Caki2 (cell line): Measurements from ENCODE around the gene SPATS2. TPM values are rescaled to one million over a fixed set of nuclear protein-coding genes. Genes with fewer than 3 reads are reported as not detected.
A peak's percentile ranks its signal among the peaks of the same experiment; 100 is the strongest.

Source experiments
- DNase-seq: peaks from one replicate; pipeline ENCODE4 v3.0.0-alpha.2; 2015; ENCODE audit warnings: low read depth
- in situ Hi-C: cut with HindIII; loops from 2 replicates; pipeline ENCODE4 v1.10.0; 2016; ENCODE audit warnings: low sequenced_read_pairs, low pct_unique_long_range_greater_than_20kb, mixed read lengths
- total RNA-seq: library from RNA; depleted of rRNA; stranded (reverse); fragments of >200 nt; shearing (Covaris generic); gene quantifications from 2 replicates; pipeline ENCODE4 v1.2.3, GENCODE V29; 2014; ENCODE audit warnings: low replicate concordance

The SPATS2 gene
- total RNA-seq, 1 experiment from 2014 or later, result 63.0 TPM

DNA sequence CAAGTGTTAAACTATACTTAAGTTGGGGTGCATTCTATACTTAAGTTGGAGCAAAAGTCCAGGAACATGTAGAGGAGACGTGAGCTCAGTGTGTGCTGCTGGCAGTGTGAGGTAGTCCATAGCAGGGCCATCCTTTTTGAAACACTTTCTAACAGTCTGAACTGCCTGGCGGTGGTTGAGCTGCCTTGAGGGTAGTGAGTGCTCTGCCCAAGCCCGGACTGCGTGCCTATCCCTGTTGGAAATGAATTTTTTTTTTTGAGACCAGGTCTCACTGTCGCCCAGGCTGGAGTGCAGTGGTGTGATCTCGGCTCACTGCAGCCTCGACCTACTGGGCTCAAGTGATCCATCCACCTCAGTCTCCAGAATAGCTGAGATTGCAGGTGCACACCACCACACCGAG is 185.6 kb downstream of the SPATS2 start:
- in situ Hi-C loops, result no loop called here
- DNase-seq, result no peak

DNA sequence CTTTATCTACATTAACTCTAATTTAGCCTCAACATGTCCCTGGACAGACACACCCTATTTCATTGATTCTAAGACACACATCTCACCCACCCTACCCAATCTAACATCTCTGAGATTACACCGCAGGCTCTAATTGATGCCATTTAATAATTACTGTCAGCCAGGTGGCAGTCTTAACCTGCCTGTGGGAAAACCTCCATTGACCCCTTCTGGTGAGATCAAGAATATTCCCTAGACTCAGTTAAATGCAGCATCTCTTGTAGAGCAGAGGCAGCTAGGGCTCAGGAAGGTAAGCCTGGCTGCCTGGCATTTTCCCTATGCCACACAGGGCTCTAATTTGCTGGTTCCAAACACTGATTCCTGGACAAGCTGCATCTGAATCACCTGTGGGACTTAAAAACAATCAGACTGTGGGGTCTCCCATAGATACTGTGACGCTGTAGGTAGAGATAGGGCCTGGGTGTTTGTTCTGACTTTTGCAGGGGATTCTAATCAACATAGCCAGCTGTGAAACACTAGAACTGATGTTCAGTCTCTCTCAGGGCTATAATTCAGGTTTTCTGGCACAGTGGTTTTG is 186.3 kb downstream of the SPATS2 start:
- DNase-seq, result peak; percentile 46
- in situ Hi-C loops, result no loop called here

DNA sequence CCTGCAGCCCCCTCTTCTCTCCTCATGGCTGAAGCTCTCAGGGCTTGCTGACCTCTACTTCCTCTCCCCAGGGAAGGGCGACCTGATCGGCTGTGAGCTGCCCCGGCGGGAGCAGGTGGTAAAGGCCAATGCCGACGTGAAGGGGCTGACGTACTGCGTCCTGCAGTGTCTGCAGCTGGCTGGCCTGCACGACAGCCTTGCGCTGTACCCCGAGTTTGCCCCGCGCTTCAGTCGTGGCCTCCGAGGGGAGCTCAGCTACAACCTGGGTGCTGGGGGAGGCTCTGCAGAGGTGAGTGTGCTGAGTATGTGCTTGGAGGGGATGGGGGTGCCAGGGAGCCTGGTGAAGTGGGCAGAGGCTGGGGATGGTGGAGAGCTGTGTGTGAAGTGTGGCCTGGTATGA is 187.0 kb downstream of the SPATS2 start:
- no peak for DNase-seq
- in situ Hi-C loops, result no loop called here

DNA sequence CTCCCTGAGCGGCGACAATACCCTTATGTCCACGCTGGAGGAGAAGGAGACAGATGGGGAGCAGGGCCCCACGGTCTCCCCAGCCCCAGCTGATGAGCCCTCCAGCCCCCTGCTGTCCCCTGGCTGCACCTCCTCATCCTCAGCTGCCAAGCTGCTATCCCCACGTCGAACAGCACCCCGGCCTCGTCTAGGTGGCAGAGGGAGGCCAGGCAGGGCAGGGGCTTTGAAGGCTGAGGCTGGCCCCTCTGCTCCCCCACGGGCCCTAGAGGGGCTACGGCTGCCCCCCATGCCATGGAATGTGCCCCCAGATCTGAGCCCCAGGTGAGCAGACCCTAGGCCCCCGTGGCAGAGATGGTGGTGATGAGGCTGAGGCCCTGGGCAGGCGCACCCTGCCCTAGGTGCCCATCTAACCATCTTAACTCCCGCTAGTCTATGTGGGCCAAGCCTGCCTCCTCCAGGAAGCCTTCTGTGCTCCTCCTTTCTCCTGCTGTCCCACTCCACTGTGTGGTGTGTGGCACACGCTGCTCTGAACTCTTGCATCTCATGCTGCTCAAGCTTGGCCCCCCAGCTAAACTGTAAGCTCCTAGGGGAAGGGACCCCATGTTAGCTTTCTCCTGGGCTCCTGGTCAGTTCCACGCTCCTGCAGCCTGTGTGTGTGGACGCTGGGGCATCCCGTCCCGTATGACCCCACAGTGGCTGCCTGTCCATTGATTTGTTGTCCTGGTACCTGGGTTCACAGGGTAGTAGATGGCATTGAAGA is 188.5 kb downstream of the SPATS2 start:
- in situ Hi-C loops, result no loop called here
- no peak for DNase-seq

DNA sequence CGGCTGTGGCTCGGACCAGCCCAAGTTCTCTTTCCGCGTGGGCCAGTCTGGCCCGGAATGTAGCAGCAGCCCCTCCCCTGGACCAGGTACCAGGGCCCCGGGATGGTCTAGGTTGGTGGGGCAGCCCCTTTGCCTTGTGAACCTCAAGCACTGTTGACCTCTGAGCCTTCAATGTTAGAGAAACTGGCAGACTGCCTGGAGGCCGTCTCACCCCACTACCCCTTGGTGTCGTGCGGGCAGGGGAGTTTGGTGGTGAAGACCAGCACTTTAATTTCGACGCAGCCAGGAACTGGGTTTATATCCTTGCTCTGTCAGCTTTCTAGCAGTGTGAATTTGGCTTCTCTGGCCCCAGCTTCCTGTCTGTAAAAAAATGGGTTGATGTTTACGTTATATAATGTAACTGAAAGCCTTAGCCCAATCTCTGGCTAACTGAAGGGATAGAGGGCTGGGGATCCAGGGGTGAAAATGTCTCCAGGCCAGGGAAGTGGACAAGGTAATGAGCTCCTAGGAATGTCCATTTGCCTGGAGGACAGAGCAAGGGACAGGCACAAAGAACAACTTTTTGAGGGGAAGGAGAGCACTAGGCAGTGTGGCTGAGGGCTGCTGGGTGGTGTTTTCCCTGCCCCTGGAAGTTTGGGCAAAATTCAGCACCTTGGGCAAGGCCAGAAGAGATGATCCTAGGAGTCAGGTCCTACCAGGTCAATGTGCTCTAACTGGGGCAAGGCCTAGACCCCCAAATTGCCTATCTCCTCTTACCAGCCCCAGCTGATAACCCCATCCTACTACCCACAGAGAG is 189.3 kb downstream of the SPATS2 start:
- no peak for DNase-seq
- in situ Hi-C loops, result no loop called here

DNA sequence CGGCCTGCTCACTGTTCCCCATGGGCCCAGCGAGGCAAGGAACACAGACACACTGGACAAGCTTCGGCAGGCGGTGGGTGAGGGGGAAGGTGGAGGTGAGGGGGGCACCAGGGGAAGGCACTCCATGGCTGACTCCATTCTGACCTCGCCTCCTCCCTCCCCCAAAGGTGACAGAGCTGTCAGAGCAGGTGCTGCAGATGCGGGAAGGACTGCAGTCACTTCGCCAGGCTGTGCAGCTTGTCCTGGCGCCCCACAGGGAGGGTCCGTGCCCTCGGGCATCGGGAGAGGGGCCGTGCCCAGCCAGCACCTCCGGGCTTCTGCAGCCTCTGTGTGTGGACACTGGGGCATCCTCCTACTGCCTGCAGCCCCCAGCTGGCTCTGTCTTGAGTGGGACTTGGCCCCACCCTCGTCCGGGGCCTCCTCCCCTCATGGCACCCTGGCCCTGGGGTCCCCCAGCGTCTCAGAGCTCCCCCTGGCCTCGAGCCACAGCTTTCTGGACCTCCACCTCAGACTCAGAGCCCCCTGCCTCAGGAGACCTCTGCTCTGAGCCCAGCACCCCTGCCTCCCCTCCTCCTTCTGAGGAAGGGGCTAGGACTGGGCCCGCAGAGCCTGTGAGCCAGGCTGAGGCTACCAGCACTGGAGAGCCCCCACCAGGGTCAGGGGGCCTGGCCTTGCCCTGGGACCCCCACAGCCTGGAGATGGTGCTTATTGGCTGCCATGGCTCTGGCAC is 190.1 kb downstream of the SPATS2 start:
- in situ Hi-C loops, result no loop called here

DNA sequence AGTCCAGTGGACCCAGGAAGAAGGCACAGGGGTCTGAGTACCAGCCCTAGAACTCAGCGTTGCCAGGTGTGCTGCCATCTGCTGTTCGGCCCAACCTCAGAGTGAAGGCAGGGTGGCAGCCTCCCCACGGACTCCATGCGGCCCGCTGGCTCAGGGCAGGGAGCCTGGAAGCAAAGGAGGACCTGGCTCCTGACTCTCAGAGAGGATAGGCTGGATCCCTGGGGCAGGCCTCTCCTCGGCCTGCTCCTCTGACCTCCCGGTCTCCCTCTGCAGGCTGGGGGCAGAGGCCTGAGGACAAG is 190.6 kb downstream of the SPATS2 start:
- no peak for DNase-seq

More for the DNA sequence above, 190.1 kb downstream of the SPATS2 start:
- no peak for DNase-seq

DNA sequence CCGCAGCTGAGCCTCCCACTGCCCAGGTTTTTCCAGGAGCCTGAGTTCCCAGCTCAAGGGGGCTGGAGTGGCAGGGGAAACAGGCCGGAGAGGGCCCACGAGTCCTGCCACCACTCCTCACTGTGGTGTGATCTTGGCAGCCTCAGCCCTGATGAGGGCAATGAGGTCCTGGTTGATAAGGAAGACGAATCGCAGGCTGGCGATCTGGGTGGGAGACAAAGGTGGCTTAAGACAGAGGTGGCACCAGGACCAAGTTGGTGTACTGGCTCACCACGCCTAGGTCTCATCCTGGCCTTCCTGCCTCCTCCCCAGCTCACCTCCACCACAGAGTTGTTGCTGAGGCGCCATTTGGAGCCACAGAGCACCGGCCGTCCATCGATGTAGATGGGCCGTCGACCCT is 191.3 kb downstream of the SPATS2 start:
- no peak for DNase-seq
- in situ Hi-C loops, result no loop called here

More for the DNA sequence above, 190.6 kb downstream of the SPATS2 start:
- in situ Hi-C loops, result no loop called here

DNA sequence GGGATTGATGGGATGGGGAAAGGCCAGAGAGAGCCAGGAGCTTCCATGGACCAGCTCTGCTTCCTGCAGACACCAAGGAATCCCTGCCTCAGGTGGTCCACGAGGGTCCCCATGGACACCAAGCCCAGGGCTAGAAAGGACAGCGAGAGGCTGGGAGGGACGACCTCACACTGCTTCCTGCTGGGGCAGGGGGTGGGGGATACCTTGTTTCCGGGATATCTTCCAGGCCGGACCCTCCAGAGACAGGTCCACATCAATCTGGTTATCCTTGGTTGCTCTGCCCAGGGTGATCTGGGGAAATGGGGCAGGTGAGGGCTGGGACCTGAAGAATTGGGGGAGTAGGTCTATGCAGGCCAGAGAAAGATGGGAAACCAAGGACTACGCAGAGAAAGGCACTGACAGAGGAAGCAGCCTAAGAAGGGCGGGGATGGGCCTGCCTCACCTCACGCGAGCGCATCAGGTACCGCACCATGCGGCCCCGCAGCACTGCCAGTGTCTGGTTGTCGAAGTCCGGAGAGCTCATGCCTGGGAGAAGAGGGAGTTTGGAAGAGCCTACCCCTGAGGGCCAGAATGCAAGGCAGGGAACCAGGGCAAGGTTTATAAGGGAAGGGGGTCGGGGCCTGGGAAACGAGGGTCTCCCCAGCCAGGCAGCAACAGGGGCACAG is 191.9 kb downstream of the SPATS2 start:
- in situ Hi-C loops, result no loop called here
- no peak for DNase-seq

DNA sequence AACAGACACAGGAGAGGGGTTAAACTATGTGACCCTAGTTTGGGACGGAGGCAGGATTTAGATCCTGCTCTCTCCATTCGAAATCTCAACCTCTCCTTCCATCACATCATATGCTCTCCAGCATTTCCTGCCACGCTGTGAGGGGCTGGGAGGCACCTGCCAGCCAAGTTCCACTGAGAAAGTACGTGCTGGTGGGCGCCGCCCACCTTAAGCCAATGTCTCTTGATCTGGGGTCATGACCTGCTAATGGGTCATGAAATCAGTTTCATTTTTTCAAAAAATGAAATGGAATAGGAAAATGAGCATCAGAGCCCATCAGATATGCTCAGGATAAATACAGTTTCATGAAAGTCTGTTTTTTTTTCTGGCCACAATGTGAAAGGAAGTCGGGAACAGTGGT is 193.4 kb downstream of the SPATS2 start:
- in situ Hi-C loops, result no loop called here
- DNase-seq, result no peak

DNA sequence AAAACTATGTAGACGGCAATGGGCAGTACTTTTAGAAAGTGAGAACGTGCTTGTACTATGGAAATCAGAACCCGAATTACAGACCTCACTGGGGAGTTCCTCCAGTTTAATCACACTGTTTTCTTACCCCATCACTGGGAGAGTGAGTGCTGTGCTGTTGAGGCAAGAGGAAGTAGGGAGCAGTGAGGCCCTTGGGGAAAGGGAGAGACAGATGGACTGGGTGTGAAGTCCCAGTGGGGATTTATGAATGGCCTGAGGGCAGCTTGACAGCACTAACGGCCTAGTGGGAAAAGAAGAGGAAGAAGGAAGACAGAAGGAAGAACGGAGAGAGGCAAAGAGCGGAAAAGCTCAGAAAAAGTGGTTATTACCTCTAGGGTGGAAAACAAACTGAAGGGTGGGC is 195.0 kb downstream of the SPATS2 start:
- no peak for DNase-seq
- in situ Hi-C loops, result no loop called here

DNA sequence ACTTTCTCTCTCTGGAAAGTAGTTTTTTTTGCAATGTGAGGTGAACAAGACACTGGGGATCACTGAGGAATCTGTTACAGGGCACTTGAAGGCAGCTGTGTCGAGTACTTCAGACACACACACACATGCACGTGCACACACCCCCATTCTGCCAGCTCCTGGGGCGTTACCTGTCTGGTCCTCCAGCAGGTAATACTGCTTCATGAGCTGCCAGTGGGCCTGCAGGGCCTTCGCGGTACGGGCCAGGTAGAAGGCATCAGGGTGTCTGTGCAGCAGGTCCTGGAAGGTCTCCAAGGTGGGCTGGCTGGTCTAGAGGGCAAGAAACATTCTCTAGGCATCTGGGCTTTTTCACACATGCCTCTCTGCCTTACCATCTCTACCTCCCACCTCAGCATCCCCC is 195.6 kb downstream of the SPATS2 start:
- DNase-seq, result no peak
- in situ Hi-C loops, result no loop called here

DNA sequence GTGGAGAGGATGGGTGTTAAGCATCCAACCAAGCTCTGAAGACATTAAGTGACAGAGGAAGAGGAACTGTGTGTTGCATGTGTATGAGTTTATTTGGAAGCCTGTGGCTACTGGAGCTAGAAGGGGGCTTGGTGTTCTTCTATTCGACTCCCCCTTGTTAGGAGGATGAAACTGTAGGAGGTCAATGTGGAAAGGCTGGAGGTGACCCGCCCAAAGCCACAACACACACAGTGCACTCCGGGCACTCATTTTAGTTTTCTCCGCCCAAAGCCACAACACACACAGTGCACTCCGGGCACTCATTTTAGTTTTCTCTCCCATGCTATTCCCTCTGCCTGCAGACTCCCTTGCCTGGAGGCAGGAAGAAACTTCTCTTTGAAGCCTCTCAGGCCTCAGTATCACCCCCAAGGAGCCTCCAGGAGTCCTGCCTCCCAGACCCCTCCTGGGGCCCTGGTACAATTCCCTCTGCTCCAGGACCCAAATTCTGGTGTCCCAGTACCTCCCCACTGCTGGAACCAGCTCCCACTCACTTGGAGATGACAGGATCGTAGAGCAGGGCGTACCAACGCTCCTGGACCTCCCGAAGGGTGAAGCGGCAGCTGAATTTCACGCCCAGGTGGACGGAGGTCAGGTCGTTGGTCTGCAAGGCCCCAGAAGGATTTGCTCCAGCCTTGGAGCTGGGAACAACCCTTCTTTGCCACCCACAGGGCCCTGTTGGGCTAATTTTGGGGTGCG is 196.9 kb downstream of the SPATS2 start:
- in situ Hi-C loops, result no loop called here
- no peak for DNase-seq

DNA sequence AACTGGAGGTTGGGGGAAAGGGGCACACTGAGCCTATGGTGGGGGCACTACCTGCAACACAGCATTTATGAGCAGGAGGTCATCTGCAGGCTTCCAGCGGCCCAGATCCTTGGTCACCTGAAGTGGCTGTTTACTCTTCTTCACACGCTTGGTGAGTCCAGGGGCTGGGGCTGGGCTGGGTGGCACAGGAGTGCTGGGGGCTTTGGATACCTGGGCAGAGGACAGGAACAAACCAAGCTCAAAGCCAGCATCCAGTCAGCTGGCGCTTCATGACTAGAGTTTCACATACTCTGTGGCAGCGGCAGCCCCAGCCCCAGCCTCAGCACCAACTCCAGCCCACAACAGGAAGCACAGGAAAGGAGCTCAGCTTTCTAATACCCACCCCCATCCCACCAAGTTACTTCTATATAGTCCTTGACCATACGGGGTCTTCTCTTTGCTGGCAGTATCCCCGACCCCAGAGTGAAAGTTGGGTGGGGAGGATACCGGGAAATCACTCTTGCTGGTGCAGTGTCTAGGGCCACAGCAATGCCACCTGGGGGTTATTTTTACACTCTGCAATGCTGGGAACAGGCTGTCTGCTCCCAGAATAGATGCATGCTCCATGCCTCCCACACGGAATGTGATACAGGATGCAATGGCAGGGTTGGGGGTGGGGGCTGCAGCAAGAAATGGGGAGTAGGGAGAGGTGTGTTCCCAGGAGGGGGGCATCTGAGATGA is 197.6 kb downstream of the SPATS2 start:
- in situ Hi-C loops, result no loop called here
- no peak for DNase-seq

DNA sequence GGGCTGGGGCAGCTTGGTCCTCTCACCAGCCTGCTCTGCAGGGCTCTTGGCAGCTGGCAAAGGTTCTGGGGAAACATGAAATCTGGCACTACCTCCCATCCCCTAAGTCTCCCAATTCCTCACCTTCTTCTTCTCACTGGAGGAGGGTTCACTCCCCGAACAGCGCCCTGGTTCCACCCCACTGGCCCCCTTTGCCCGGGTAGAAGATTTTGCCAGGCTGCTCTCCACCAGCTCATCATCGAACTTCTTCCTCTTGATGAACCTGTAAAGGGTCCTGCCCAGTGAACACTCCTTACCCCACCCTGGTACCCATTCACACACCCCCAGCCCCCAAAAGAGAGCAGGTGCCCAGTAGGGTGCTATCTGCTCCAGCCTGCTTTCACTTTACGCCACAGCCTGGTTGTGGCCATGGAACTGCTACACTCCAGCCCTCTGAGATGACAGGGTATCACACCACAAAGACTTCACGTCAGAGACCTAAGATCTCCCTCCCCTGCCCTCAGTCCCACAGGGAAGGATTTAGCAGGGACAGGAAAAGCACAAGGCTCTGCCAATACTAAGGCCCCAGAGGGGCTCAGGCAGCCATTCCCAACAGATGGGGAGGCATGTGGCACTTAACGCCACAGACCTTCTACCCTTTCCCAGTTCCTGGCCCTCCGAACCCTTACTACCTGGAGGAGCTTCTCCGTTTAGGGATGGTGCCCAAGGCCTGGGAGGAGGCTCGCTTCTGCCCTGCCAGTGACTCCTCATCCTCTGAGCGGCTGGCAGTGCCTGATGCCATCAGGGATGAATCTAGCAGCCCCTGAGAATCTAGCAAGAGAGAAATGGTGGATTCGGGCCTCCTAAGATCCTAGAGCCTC is 198.4 kb downstream of the SPATS2 start:
- in situ Hi-C loops, result no loop called here

DNA sequence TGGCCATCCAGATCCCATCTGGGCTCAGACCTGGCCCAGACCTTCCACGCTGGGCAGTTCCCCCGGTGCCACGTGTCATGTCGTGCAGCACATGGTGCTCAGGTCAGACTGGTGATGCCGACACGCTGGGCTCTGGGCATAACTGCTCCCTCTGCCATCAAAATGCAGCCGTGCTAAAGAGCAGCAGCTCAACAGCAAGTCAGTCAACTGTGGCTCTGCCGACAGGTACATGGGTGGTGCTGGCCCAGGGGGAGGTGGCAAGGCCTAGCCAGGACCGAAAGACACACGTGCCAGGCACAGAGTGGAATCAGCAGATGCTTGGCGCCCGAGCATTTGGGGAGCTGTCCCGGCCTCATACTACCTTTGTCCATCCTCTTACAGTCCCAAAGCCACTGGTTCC is 199.1 kb downstream of the SPATS2 start:
- in situ Hi-C loops, result no loop called here
- no peak for DNase-seq

More for the DNA sequence above, 198.4 kb downstream of the SPATS2 start:
- DNase-seq, result no peak

DNA sequence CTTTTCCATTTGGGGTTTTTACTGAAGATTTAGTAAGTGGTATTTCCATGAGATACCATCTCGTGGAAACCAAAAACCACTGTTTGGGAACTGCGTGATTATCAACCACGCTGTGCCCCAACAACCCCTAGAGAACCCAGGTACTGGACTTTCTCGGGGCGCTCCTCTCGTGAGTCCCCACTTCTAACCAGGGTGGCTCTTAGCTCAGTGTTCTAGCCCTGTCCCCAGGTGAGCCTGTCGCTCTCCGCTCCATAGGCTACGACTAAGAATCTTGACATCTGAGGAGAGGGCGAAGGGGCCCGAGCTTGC is 200.0 kb downstream of the SPATS2 start:
- no peak for DNase-seq
- in situ Hi-C loops, result no loop called here
